Activated naive CD4-positive, alpha-beta T cell treated with anti-CD3 and anti-CD28 coated beads, Interleukin-2, amount 50 U/mL, for 72 hours (primary cell): ENCODE measurements around the gene GPAT3. TPM values are rescaled to one million over a fixed set of nuclear protein-coding genes. Genes with fewer than 3 reads are reported as not detected.
"Not testable (repeated sequence)": the region's sequence is repeated elsewhere in the genome, so short reads cannot be mapped to it uniquely, and the experiment has no call there.

Source experiments
- ATAC-seq, 2 donors: fragments of 150-1000 bp; cut with Tn5 transposase; 2 replicates each; pipeline ENCODE4 v1.10.0; 2021; ENCODE audit warnings: mild to moderate bottlenecking in 2 of 2, moderate library complexity in 2 of 2
- DNase-seq, 2 donors: peaks; one replicate each; pipeline ENCODE4 v3.0.0; 2021 to 2022; ENCODE audit warnings: low spot score in 2 of 2
- H3K27ac Mint-ChIP-seq, 2 donors: one replicate each; pipeline ENCODE4 v1.8.0; 2022; ENCODE audit warnings: mild to moderate bottlenecking in 2 of 2, mixed read lengths in 2 of 2
- H3K36me3 Mint-ChIP-seq, 2 donors: one replicate each; pipeline ENCODE4 v1.8.0; 2022; ENCODE audit warnings: mixed read lengths in 2 of 2
- H3K9me3 Mint-ChIP-seq, 2 donors: one replicate each; pipeline ENCODE4 v1.8.0; 2022; ENCODE audit warnings: mixed read lengths in 2 of 2
- total RNA-seq, 2 donors: library from RNA; stranded (reverse); gene quantifications; one replicate each; pipeline ENCODE4 v1.2.3, GENCODE V29; 2022

The GPAT3 gene
- total RNA-seq, 2 donors from 2014 or later: 0.74 to 1.0 TPM

- ATAC-seq (no peak), DNase-seq (no peak)
- H3K9me3 Mint-ChIP-seq: no peaks in the 10 kb centered on the region
- no peak overlapping the region for H3K27ac Mint-ChIP-seq
- H3K36me3 Mint-ChIP-seq: no peaks in the 10 kb centered on the region
Measured at GRCh38 chr4:83574247-83574646, 38.3 kb downstream of the GPAT3 start.

GRCh38 chr4:83576237-83576636 is 40.3 kb downstream of the GPAT3 start:
- ATAC-seq, H3K27ac Mint-ChIP-seq, DNase-seq, H3K9me3 Mint-ChIP-seq, H3K36me3 Mint-ChIP-seq: not testable (repeated sequence)

- Mint-ChIP-seq H3K27ac (no peak overlapping the region), H3K36me3 (no peaks in the 10 kb centered on the region), H3K9me3 (no peaks in the 10 kb centered on the region)
- no peak for ATAC-seq
- no peak for DNase-seq
Measured at GRCh38 chr4:83581411-83582288, 45.7 kb downstream of the GPAT3 start.

GRCh38 chr4:83582289-83582785 is 46.4 kb downstream of the GPAT3 start:
- Mint-ChIP-seq H3K9me3 (no peaks in the 10 kb centered on the region), H3K36me3 (no peaks in the 10 kb centered on the region), H3K27ac (no peak overlapping the region)
- ATAC-seq: no peak
- DNase-seq: no peak

GRCh38 chr4:83585982-83586508 is 50.1 kb downstream of the GPAT3 start:
- no peak for DNase-seq
- Mint-ChIP-seq H3K9me3 (no peaks in the 10 kb centered on the region), H3K36me3 (no peaks in the 10 kb centered on the region), H3K27ac (no peak overlapping the region)
- peak in 1 of 2 donors; percentile 35 for ATAC-seq

- ATAC-seq: no peak
- no peaks in the 10 kb centered on the region for H3K36me3 Mint-ChIP-seq
- H3K27ac Mint-ChIP-seq: no peak overlapping the region
- DNase-seq: no peak
- no peaks in the 10 kb centered on the region for H3K9me3 Mint-ChIP-seq
Measured at GRCh38 chr4:83589279-83589678, 53.4 kb downstream of the GPAT3 start.

- ATAC-seq (no peak), DNase-seq (no peak)
- peaks cover 0 to 4% of the 10 kb centered on the region in 2 donors for H3K36me3 Mint-ChIP-seq
- H3K27ac Mint-ChIP-seq: no peak overlapping the region
- H3K9me3 Mint-ChIP-seq: no peaks in the 10 kb centered on the region
Measured at GRCh38 chr4:83591056-83591455, 55.1 kb downstream of the GPAT3 start.

GRCh38 chr4:83591730-83592129 is 55.8 kb downstream of the GPAT3 start:
- no peak for ATAC-seq
- DNase-seq: no peak
- Mint-ChIP-seq H3K27ac (no peak overlapping the region), H3K36me3 (peaks cover 0 to 4% of the 10 kb centered on the region in 2 donors), H3K9me3 (no peaks in the 10 kb centered on the region)

- Mint-ChIP-seq H3K9me3 (no peaks in the 10 kb centered on the region), H3K36me3 (peaks cover 0 to 4% of the 10 kb centered on the region in 2 donors), H3K27ac (no peak overlapping the region)
- no peak for DNase-seq
- peak in 1 of 2 donors; percentile 91 for ATAC-seq
Measured at GRCh38 chr4:83599183-83599582, 63.3 kb downstream of the GPAT3 start.

GRCh38 chr4:83603129-83603528 is 67.2 kb downstream of the GPAT3 start:
- no peak overlapping the region for H3K27ac Mint-ChIP-seq
- DNase-seq: no peak
- ATAC-seq: no peak

GRCh38 chr4:83604321-83604720 is 68.4 kb downstream of the GPAT3 start:
- Mint-ChIP-seq H3K9me3 (no peaks in the 10 kb centered on the region), H3K36me3 (no peaks in the 10 kb centered on the region), H3K27ac (no peak overlapping the region)
- ATAC-seq (no peak), DNase-seq (no peak)

More at GRCh38 chr4:83603129-83603528, 67.2 kb downstream of the GPAT3 start:
- no peaks in the 10 kb centered on the region for H3K36me3 Mint-ChIP-seq
- no peaks in the 10 kb centered on the region for H3K9me3 Mint-ChIP-seq

GRCh38 chr4:83605210-83605609 is 69.3 kb downstream of the GPAT3 start:
- no peak for ATAC-seq
- no peak for DNase-seq
- Mint-ChIP-seq H3K27ac (no peak overlapping the region), H3K36me3 (no peaks in the 10 kb centered on the region), H3K9me3 (no peaks in the 10 kb centered on the region)

- Mint-ChIP-seq H3K36me3 (no peaks in the 10 kb centered on the region), H3K27ac (no peak overlapping the region), H3K9me3 (no peaks in the 10 kb centered on the region)
- ATAC-seq (no peak), DNase-seq (no peak)
Measured at GRCh38 chr4:83605744-83606172, 69.8 kb downstream of the GPAT3 start.

- ATAC-seq (no peak), DNase-seq (no peak)
- Mint-ChIP-seq H3K36me3 (no peaks in the 10 kb centered on the region), H3K9me3 (peaks cover 0 to 1% of the 10 kb centered on the region in 2 donors), H3K27ac (no peak overlapping the region)
Measured at GRCh38 chr4:83606460-83606859, 70.6 kb downstream of the GPAT3 start.

GRCh38 chr4:83606898-83607297 is 71.0 kb downstream of the GPAT3 start:
- ATAC-seq (no peak), DNase-seq (no peak)
- H3K27ac Mint-ChIP-seq: no peak overlapping the region
- no peaks in the 10 kb centered on the region for H3K36me3 Mint-ChIP-seq
- peaks cover 0 to 4% of the 10 kb centered on the region in 2 donors for H3K9me3 Mint-ChIP-seq

- no peak overlapping the region for H3K27ac Mint-ChIP-seq
- peaks cover 7 to 18% of the 10 kb centered on the region in 2 donors for H3K36me3 Mint-ChIP-seq
- H3K9me3 Mint-ChIP-seq: peaks cover 14 to 20% of the 10 kb centered on the region in 2 donors
- no peak for ATAC-seq
- no peak for DNase-seq
Measured at GRCh38 chr4:83609365-83609764, 73.5 kb downstream of the GPAT3 start.

GRCh38 chr4:83610729-83611128 is 74.8 kb downstream of the GPAT3 start:
- Mint-ChIP-seq H3K27ac (no peak overlapping the region), H3K9me3 (peaks cover 14 to 23% of the 10 kb centered on the region in 2 donors), H3K36me3 (peaks cover 8 to 25% of the 10 kb centered on the region in 2 donors)
- no peak for DNase-seq
- ATAC-seq: no peak
